ENCODE data around the gene SUN2.

GRCh38 chr22:38716271-38716670 lies 39.5 kb downstream of the SUN2 start:
- TF ChIP-seq POLR2A (IDR thresholded peaks at IDR 0.05) (no peak), CTCF (IDR thresholded peaks at IDR 0.05) (no peak)
